ENCODE data around the gene GTF2H4.

The GTF2H4 gene

DNA sequence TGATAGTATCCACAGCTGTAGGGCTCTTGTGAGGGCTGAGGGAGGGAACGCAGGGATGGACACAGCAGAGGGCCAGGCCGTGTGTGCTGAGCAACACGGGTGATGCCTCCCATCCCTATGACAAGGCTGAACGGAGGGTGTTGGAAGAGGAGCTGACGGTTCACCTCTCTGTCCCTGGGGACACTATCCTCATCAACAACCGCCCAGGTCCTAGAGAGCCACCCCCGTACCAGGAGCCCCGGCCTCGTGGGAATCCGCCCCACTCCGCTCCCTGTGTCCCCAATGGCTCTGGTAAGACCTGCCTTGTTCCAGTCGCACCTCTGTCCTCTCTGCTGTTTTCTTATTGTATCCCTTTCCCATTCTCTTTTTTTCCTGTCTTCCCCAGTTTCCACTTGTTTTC lies 13.6 kb upstream of the GTF2H4 start:
- TF ChIP-seq YY1 (IDR thresholded peaks at IDR 0.05; ENCODE audit: insufficient read depth, insufficient read length) (no peak), SUZ12 (IDR thresholded peaks at IDR 0.05; ENCODE audit: extremely low read depth, insufficient read depth, insufficient read length) (no peak), ZNF274 (IDR thresholded peaks at IDR 0.05; ENCODE audit: low read depth, low read length) (no peak)
- no peak for DNase-seq (ENCODE audit: low read depth, low spot score)
- Histone ChIP-seq H3K4me1 (ENCODE audit: insufficient read depth, insufficient read length) (no peaks in the 10 kb centered on the region), H3K27me3 (ENCODE audit: insufficient read depth, insufficient read length) (no peaks in the 10 kb centered on the region), H3K9ac (ENCODE audit: insufficient read length, low read depth) (no peak overlapping the region), H3K36me3 (ENCODE audit: insufficient read depth, insufficient read length, low read length) (peaks cover 95% of the 10 kb centered on the region), H3K9me3 (ENCODE audit: insufficient read depth, low read length) (no peaks in the 10 kb centered on the region), H3K4me3 (ENCODE audit: insufficient read length, low read depth) (no peak overlapping the region)

DNA sequence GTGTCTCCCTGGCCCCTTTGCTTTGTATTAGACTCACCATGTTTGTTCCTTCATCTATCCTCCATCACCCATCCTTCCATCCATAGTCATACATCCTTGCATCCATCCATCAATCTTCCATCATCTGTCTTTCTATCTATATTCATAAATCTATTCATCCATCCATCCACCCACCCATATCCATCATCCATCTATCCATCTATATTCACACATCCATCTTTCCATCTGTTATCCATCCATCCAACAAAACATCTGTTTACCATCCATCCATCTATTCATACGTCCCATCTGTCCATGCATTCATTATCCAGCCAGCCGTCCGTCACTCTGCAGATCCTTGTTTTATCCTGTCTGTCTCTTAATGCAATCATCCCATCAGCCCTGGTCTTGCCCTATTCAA lies 13.1 kb upstream of the GTF2H4 start:
- no peak overlapping the region for H3K9ac ChIP-seq (ENCODE audit: insufficient read length, low read depth)
- H3K4me1 ChIP-seq (ENCODE audit: insufficient read depth, insufficient read length), result no peaks in the 10 kb centered on the region
- DNase-seq (ENCODE audit: low read depth, low spot score), result no peak
- H3K4me3 ChIP-seq (ENCODE audit: insufficient read length, low read depth), result no peak overlapping the region
- peaks cover 95% of the 10 kb centered on the region for H3K36me3 ChIP-seq (ENCODE audit: insufficient read depth, insufficient read length, low read length)
- no peak for TF ChIP-seq YY1 (IDR thresholded peaks at IDR 0.05; ENCODE audit: insufficient read depth, insufficient read length)
- TF ChIP-seq SUZ12 (IDR thresholded peaks at IDR 0.05; ENCODE audit: extremely low read depth, insufficient read depth, insufficient read length), result no peak
- no peak for TF ChIP-seq ZNF274 (IDR thresholded peaks at IDR 0.05; ENCODE audit: low read depth, low read length)
- no peaks in the 10 kb centered on the region for H3K9me3 ChIP-seq (ENCODE audit: insufficient read depth, low read length)
- H3K27me3 ChIP-seq (ENCODE audit: insufficient read depth, insufficient read length), result no peaks in the 10 kb centered on the region

DNA sequence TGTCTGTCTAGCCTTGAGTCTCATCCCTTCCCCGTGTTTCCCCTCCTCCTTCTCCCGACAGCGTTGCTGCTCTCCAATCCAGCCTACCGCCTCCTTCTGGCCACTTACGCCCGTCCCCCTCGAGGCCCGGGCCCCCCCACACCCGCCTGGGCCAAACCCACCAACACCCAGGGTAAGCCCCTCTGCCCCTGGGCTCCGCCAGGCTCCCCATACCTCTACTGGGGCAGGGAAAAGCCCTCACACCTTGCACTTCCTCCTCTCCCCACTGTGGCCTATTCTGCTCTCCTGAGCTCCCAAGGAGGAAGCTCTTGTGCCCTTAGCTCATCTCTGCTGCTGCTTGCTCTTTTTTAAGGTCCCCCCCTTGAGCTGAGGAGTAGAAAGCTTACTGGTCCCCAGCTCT lies 12.7 kb upstream of the GTF2H4 start:
- DNase-seq (ENCODE audit: low read depth, low spot score), result no peak
- H3K4me3 ChIP-seq (ENCODE audit: insufficient read length, low read depth), result no peak overlapping the region
- H3K27me3 ChIP-seq (ENCODE audit: insufficient read depth, insufficient read length), result no peaks in the 10 kb centered on the region
- H3K36me3 ChIP-seq (ENCODE audit: insufficient read depth, insufficient read length, low read length), result peaks cover 95% of the 10 kb centered on the region
- no peaks in the 10 kb centered on the region for H3K9me3 ChIP-seq (ENCODE audit: insufficient read depth, low read length)
- H3K9ac ChIP-seq (ENCODE audit: insufficient read length, low read depth), result no peak overlapping the region
- H3K4me1 ChIP-seq (ENCODE audit: insufficient read depth, insufficient read length), result no peaks in the 10 kb centered on the region
- TF ChIP-seq YY1 (IDR thresholded peaks at IDR 0.05; ENCODE audit: insufficient read depth, insufficient read length) (no peak), SUZ12 (IDR thresholded peaks at IDR 0.05; ENCODE audit: extremely low read depth, insufficient read depth, insufficient read length) (no peak), ZNF274 (IDR thresholded peaks at IDR 0.05; ENCODE audit: low read depth, low read length) (no peak)

DNA sequence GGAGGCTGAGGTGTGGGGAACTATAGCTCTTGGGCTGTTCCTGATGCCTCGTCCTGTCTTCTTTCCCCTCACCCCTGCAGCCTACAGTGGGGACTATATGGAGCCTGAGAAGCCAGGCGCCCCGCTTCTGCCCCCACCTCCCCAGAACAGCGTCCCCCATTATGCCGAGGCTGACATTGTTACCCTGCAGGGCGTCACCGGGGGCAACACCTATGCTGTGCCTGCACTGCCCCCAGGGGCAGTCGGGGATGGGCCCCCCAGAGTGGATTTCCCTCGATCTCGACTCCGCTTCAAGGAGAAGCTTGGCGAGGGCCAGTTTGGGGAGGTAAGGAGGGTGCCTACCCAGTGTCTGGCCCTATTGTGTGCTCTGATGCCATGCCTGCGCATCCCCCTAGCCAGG lies 11.5 kb upstream of the GTF2H4 start:
- no peak overlapping the region for H3K4me3 ChIP-seq (ENCODE audit: insufficient read length, low read depth)
- no peak overlapping the region for H3K9ac ChIP-seq (ENCODE audit: insufficient read length, low read depth)
- H3K4me1 ChIP-seq (ENCODE audit: insufficient read depth, insufficient read length), result no peaks in the 10 kb centered on the region
- H3K27me3 ChIP-seq (ENCODE audit: insufficient read depth, insufficient read length), result no peaks in the 10 kb centered on the region
- H3K36me3 ChIP-seq (ENCODE audit: insufficient read depth, insufficient read length, low read length), result peaks cover 86% of the 10 kb centered on the region
- no peak for DNase-seq (ENCODE audit: low read depth, low spot score)
- H3K9me3 ChIP-seq (ENCODE audit: insufficient read depth, low read length), result no peaks in the 10 kb centered on the region
- TF ChIP-seq SUZ12 (IDR thresholded peaks at IDR 0.05; ENCODE audit: extremely low read depth, insufficient read depth, insufficient read length) (no peak), YY1 (IDR thresholded peaks at IDR 0.05; ENCODE audit: insufficient read depth, insufficient read length) (no peak), ZNF274 (IDR thresholded peaks at IDR 0.05; ENCODE audit: low read depth, low read length) (no peak)

DNA sequence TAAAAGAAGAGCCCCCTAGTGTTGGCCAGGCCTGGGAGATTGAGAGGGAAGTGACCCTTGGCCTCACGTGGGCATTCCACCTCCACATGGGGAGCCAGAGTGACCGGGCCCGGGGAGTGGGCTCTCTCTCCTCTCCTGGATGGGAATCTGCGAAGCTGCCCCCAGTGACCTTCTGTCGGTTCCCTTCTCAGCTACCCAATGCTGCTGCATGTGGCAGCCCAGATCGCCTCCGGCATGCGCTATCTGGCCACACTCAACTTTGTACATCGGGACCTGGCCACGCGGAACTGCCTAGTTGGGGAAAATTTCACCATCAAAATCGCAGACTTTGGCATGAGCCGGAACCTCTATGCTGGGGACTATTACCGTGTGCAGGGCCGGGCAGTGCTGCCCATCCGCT lies 10.1 kb upstream of the GTF2H4 start:
- Histone ChIP-seq H3K4me3 (ENCODE audit: insufficient read length, low read depth) (no peak overlapping the region), H3K9ac (ENCODE audit: insufficient read length, low read depth) (no peak overlapping the region), H3K4me1 (ENCODE audit: insufficient read depth, insufficient read length) (no peaks in the 10 kb centered on the region), H3K27me3 (ENCODE audit: insufficient read depth, insufficient read length) (no peaks in the 10 kb centered on the region), H3K9me3 (ENCODE audit: insufficient read depth, low read length) (no peaks in the 10 kb centered on the region), H3K36me3 (ENCODE audit: insufficient read depth, insufficient read length, low read length) (peaks cover 73% of the 10 kb centered on the region)
- no peak for DNase-seq (ENCODE audit: low read depth, low spot score)
- TF ChIP-seq YY1 (IDR thresholded peaks at IDR 0.05; ENCODE audit: insufficient read depth, insufficient read length), result no peak

DNA sequence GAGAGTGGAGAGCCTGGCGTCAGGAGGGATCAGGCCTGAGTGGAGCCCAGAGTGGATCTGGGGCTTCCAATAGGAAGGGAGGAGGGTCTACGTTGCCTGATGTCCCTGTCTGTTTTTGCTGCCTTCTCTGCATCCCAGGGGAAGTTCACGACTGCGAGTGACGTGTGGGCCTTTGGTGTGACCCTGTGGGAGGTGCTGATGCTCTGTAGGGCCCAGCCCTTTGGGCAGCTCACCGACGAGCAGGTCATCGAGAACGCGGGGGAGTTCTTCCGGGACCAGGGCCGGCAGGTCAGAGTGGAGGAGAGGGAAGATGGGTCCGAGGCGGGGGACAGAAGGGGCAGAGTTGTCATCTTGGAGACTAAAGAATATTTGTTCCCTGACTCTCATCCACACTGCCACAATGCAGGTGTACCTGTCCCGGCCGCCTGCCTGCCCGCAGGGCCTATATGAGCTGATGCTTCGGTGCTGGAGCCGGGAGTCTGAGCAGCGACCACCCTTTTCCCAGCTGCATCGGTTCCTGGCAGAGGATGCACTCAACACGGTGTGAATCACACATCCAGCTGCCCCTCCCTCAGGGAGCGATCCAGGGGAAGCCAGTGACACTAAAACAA lies 9.2 kb upstream of the GTF2H4 start:
- no peaks in the 10 kb centered on the region for H3K4me1 ChIP-seq (ENCODE audit: insufficient read depth, insufficient read length)
- H3K27me3 ChIP-seq (ENCODE audit: insufficient read depth, insufficient read length), result no peaks in the 10 kb centered on the region
- no peak overlapping the region for H3K4me3 ChIP-seq (ENCODE audit: insufficient read length, low read depth)
- no peak overlapping the region for H3K9ac ChIP-seq (ENCODE audit: insufficient read length, low read depth)
- no peak for TF ChIP-seq ZNF274 (IDR thresholded peaks at IDR 0.05; ENCODE audit: low read depth, low read length)
- no peak for TF ChIP-seq SUZ12 (IDR thresholded peaks at IDR 0.05; ENCODE audit: extremely low read depth, insufficient read depth, insufficient read length)
- no peak for TF ChIP-seq YY1 (IDR thresholded peaks at IDR 0.05; ENCODE audit: insufficient read depth, insufficient read length)
- H3K36me3 ChIP-seq (ENCODE audit: insufficient read depth, insufficient read length, low read length), result peaks cover 64% of the 10 kb centered on the region
- DNase-seq (ENCODE audit: low read depth, low spot score), result no peak
- H3K9me3 ChIP-seq (ENCODE audit: insufficient read depth, low read length), result no peaks in the 10 kb centered on the region

DNA sequence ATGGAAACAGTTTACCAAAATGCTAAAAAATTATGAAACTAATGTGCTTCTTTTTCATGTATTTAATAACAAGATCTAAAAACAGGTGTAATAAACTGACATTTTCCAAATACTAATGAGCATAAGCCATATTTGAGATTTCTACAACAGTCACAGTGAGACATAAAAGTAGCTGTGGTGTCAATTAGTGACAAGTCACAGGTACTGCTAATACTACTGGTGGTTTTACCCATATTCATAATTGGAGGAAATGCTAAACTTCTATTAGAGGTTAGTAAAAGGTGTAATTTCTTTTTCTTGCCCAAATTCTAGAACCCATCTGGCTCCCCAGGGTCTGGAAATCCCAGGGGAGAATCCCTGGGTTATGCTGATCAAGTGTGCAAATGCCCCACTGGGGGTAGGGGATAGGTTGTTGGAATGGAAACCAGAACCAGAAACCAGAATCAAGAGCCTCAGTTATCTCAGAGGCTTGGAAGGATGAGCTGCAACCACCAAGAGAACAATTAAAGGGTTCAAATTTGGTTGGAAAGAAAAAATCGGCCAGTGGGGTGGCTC lies 7.1 kb upstream of the GTF2H4 start:
- Histone ChIP-seq H3K9me3 (ENCODE audit: insufficient read depth, low read length) (no peaks in the 10 kb centered on the region), H3K4me3 (ENCODE audit: insufficient read length, low read depth) (no peak overlapping the region)

More for the DNA sequence above, 7.1 kb upstream of the GTF2H4 start:
- no peak for DNase-seq (ENCODE audit: low read depth, low spot score)
- Histone ChIP-seq H3K27me3 (ENCODE audit: insufficient read depth, insufficient read length) (no peaks in the 10 kb centered on the region), H3K4me1 (ENCODE audit: insufficient read depth, insufficient read length) (no peaks in the 10 kb centered on the region), H3K9ac (ENCODE audit: insufficient read length, low read depth) (no peak overlapping the region), H3K36me3 (ENCODE audit: insufficient read depth, insufficient read length, low read length) (peaks cover 46% of the 10 kb centered on the region)
- no peak for TF ChIP-seq SUZ12 (IDR thresholded peaks at IDR 0.05; ENCODE audit: extremely low read depth, insufficient read depth, insufficient read length)
- TF ChIP-seq ZNF274 (IDR thresholded peaks at IDR 0.05; ENCODE audit: low read depth, low read length), result no peak
- no peak for TF ChIP-seq YY1 (IDR thresholded peaks at IDR 0.05; ENCODE audit: insufficient read depth, insufficient read length)
